ENCODE results near the gene NOC3L.

NOC3L gene

GRCh38 chr10:94310369-94310768 lies 52.4 kb downstream of the NOC3L start:
- ChIA-PET POLR2A (no interaction called here), CTCF (interaction anchor here (0.7 to 2.7 kb wide), 2 partner anchors 10 to 494 kb away, joined by 3 to 10 read pairs; no protein-coding TSS in a partner anchor)
- TF ChIP-seq ELF4 (IDR thresholded peaks at IDR 0.05) (no peak), L3MBTL2 (conservative IDR thresholded peaks at IDR 0.05) (no peak), PKNOX1 (IDR thresholded peaks at IDR 0.05) (no peak), SP1 (IDR thresholded peaks at IDR 0.05) (no peak), ZNF384 (IDR thresholded peaks at IDR 0.05) (no peak), ARNT (IDR thresholded peaks at IDR 0.05) (no peak), FOXM1 (IDR thresholded peaks at IDR 0.05; ENCODE audit: borderline replicate concordance) (no peak), CTBP1 (IDR thresholded peaks at IDR 0.05; ENCODE audit: borderline replicate concordance) (no peak), NFRKB (IDR thresholded peaks at IDR 0.05) (no peak), SUZ12 (IDR thresholded peaks at IDR 0.05) (no peak), BHLHE40 (IDR thresholded peaks at IDR 0.05; ENCODE audit: borderline replicate concordance) (no peak), TARDBP (IDR thresholded peaks at IDR 0.05) (no peak), LEF1 (IDR thresholded peaks at IDR 0.05; ENCODE audit: borderline replicate concordance) (no peak), FOXA1 (IDR thresholded peaks at IDR 0.05) (no peak), FOXK2 (IDR thresholded peaks at IDR 0.05) (no peak)
- DNase-seq (ENCODE audit: extremely low spot score): no peak

GRCh38 chr10:94308866-94309265 lies 53.9 kb downstream of the NOC3L start:
- POLR2A ChIA-PET: no interaction called here
- TF ChIP-seq FOXK2 (IDR thresholded peaks at IDR 0.05) (no peak), ELF4 (IDR thresholded peaks at IDR 0.05) (no peak), L3MBTL2 (conservative IDR thresholded peaks at IDR 0.05) (no peak), NFRKB (IDR thresholded peaks at IDR 0.05) (no peak), FOXM1 (IDR thresholded peaks at IDR 0.05; ENCODE audit: borderline replicate concordance) (no peak), ARNT (IDR thresholded peaks at IDR 0.05) (no peak), HDGF (IDR thresholded peaks at IDR 0.05; ENCODE audit: borderline replicate concordance) (no peak), LEF1 (IDR thresholded peaks at IDR 0.05; ENCODE audit: borderline replicate concordance) (no peak), BHLHE40 (IDR thresholded peaks at IDR 0.05; ENCODE audit: borderline replicate concordance) (no peak), SUZ12 (IDR thresholded peaks at IDR 0.05) (no peak)
- no peak for DNase-seq (ENCODE audit: extremely low spot score)
- CTCF ChIA-PET: no interaction called here

- no peak for DNase-seq (ENCODE audit: extremely low spot score)
- POLR2A ChIA-PET: no interaction called here
- no peak for TF ChIP-seq ELF4 (IDR thresholded peaks at IDR 0.05)
- no peak for TF ChIP-seq FOXK2 (IDR thresholded peaks at IDR 0.05)
- TF ChIP-seq ARNT (IDR thresholded peaks at IDR 0.05): no peak
- no peak for TF ChIP-seq FOXM1 (IDR thresholded peaks at IDR 0.05; ENCODE audit: borderline replicate concordance)
- no peak for TF ChIP-seq L3MBTL2 (conservative IDR thresholded peaks at IDR 0.05)
- TF ChIP-seq HDGF (IDR thresholded peaks at IDR 0.05; ENCODE audit: borderline replicate concordance): no peak
- TF ChIP-seq LEF1 (IDR thresholded peaks at IDR 0.05; ENCODE audit: borderline replicate concordance): no peak
- TF ChIP-seq FOXA1 (IDR thresholded peaks at IDR 0.05): no peak
- no peak for TF ChIP-seq SUZ12 (IDR thresholded peaks at IDR 0.05)
- TF ChIP-seq TARDBP (IDR thresholded peaks at IDR 0.05): no peak
- TF ChIP-seq ZNF384 (IDR thresholded peaks at IDR 0.05): no peak
- TF ChIP-seq NFRKB (IDR thresholded peaks at IDR 0.05): no peak
- TF ChIP-seq BHLHE40 (IDR thresholded peaks at IDR 0.05; ENCODE audit: borderline replicate concordance): no peak
- TF ChIP-seq SP1 (IDR thresholded peaks at IDR 0.05): no peak
- CTCF ChIA-PET: interaction anchor here (1.9 kb wide), 1 partner anchor 13 kb away, joined by 6 read pairs; no protein-coding TSS in a partner anchor
These were observed 55.6 kb downstream of the NOC3L start for GRCh38 chr10:94307046-94307615.

GRCh38 chr10:94303929-94304328 lies 58.8 kb downstream of the NOC3L start:
- POLR2A ChIA-PET: no interaction called here
- DNase-seq (ENCODE audit: extremely low spot score): no peak
- no peak for TF ChIP-seq BHLHE40 (IDR thresholded peaks at IDR 0.05; ENCODE audit: borderline replicate concordance)
- no peak for TF ChIP-seq TARDBP (IDR thresholded peaks at IDR 0.05)
- TF ChIP-seq FOXA1 (IDR thresholded peaks at IDR 0.05): no peak
- no peak for TF ChIP-seq PKNOX1 (IDR thresholded peaks at IDR 0.05)
- CTCF ChIA-PET: no interaction called here

- TF ChIP-seq SUZ12 (IDR thresholded peaks at IDR 0.05) (no peak), FOXM1 (IDR thresholded peaks at IDR 0.05; ENCODE audit: borderline replicate concordance) (no peak), ARNT (IDR thresholded peaks at IDR 0.05) (no peak), NFRKB (IDR thresholded peaks at IDR 0.05) (no peak)
- CTCF ChIA-PET: no interaction called here
- POLR2A ChIA-PET: no interaction called here
- DNase-seq (ENCODE audit: extremely low spot score): no peak
These were observed 62.7 kb downstream of the NOC3L start for GRCh38 chr10:94300042-94300441.

GRCh38 chr10:94299417-94299816 lies 63.3 kb downstream of the NOC3L start:
- no peak for TF ChIP-seq ZNF384 (IDR thresholded peaks at IDR 0.05)
- no peak for TF ChIP-seq ELF4 (IDR thresholded peaks at IDR 0.05)
- TF ChIP-seq SP1 (IDR thresholded peaks at IDR 0.05): no peak
- TF ChIP-seq HDGF (IDR thresholded peaks at IDR 0.05; ENCODE audit: borderline replicate concordance): no peak
- TF ChIP-seq TARDBP (IDR thresholded peaks at IDR 0.05): no peak
- TF ChIP-seq BHLHE40 (IDR thresholded peaks at IDR 0.05; ENCODE audit: borderline replicate concordance): no peak
- no peak for TF ChIP-seq L3MBTL2 (conservative IDR thresholded peaks at IDR 0.05)
- no peak for TF ChIP-seq FOXM1 (IDR thresholded peaks at IDR 0.05; ENCODE audit: borderline replicate concordance)
- TF ChIP-seq PKNOX1 (IDR thresholded peaks at IDR 0.05): no peak
- TF ChIP-seq FOXA1 (IDR thresholded peaks at IDR 0.05): no peak
- TF ChIP-seq LEF1 (IDR thresholded peaks at IDR 0.05; ENCODE audit: borderline replicate concordance): no peak
- TF ChIP-seq SUZ12 (IDR thresholded peaks at IDR 0.05): no peak
- ChIA-PET CTCF (no interaction called here), POLR2A (no interaction called here)
- no peak for DNase-seq (ENCODE audit: extremely low spot score)
